Measurements from ENCODE around the gene LASP1.

DNA sequence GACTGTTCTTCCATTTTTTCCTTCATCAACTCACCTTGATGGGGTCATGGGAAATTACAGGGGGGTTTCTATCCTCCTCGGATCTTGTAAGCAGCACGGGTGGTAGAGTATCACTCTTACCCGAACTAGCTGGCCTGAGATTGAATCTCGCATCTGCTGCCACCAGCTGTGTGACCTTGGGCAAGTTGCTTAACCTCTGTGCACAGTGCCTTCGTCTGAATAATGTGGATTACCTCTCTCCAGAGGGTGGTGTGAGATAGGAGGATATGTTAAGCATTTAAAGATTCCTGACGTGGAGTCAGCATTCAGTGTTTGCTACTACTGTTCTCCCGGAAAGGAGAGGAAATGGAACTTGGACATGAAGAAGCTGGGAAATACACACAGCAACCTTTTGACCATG is 24.4 kb downstream of the LASP1 start:
- TF ChIP-seq RAD21 (IDR thresholded peaks at IDR 0.05; ENCODE audit: low read depth) (no peak), CEBPB (IDR thresholded peaks at IDR 0.05) (no peak), REST (IDR thresholded peaks at IDR 0.05; ENCODE audit: low read depth) (no peak), TEAD4 (IDR thresholded peaks at IDR 0.05) (no peak), MAX (IDR thresholded peaks at IDR 0.05) (no peak), EGR1 (IDR thresholded peaks at IDR 0.05) (no peak), TAF1 (IDR thresholded peaks at IDR 0.05; ENCODE audit: low read depth) (no peak), ZBTB7A (IDR thresholded peaks at IDR 0.05; ENCODE audit: low read depth) (no peak), NFIC (IDR thresholded peaks at IDR 0.05) (no peak), EP300 (IDR thresholded peaks at IDR 0.05; ENCODE audit: borderline replicate concordance) (no peak)
